Natural killer cell (primary cell): ENCODE measurements around the gene GPR45. TPM values are rescaled to one million over a fixed set of nuclear protein-coding genes. Genes with fewer than 3 reads are reported as not detected.

Experiments used
- ATAC-seq, 3 donors: fragments of 150-1000 bp in 2 of 3; fragments of 200-7000 bp in 1 of 3; cut with Tn5 transposase; 1 replicate in 1 of 3; 2 replicates in 2 of 3; pipeline ENCODE4 v1.10.0; 2021; ENCODE audit warnings: mild to moderate bottlenecking in 2 of 3, moderate library complexity in 2 of 3
- DNase-seq, 2 donors: peaks; one replicate each; pipeline versions ENCODE4 v3.0.0 to v3.0.0-alpha.2; 2013 to 2021; ENCODE audit warnings: mixed read lengths in 1 of 2
- H3K27ac ChIP-seq: one replicate; pipeline ENCODE4 v1.5.1; 2013; ENCODE audit warnings: mild to moderate bottlenecking, low read length
- H3K27me3 ChIP-seq: one replicate; pipeline ENCODE4 v1.6.1; 2013; ENCODE audit warnings: low read length; ENCODE audit not compliant: control insufficient read depth, insufficient read depth
- H3K36me3 ChIP-seq: one replicate; pipeline ENCODE4 v1.6.1; 2013; ENCODE audit warnings: low read length; ENCODE audit not compliant: control insufficient read depth, insufficient read depth
- H3K4me1 ChIP-seq: one replicate; pipeline ENCODE4 v1.6.1; 2013; ENCODE audit warnings: low read length; ENCODE audit not compliant: control insufficient read depth, insufficient read depth
- H3K4me3 ChIP-seq: one replicate; pipeline ENCODE4 v1.5.1; 2013; ENCODE audit warnings: low read length
- H3K9me3 ChIP-seq: one replicate; pipeline ENCODE4 v1.6.1; 2013; ENCODE audit warnings: low read length; ENCODE audit not compliant: control insufficient read depth, insufficient read depth
- H3K27ac Mint-ChIP-seq, 2 donors: one replicate each; pipeline ENCODE4 v1.8.0; 2022; ENCODE audit warnings: mild to moderate bottlenecking in 2 of 2, mixed read lengths in 2 of 2, moderate library complexity in 1 of 2
- H3K27me3 Mint-ChIP-seq, 2 donors: one replicate each; pipeline ENCODE4 v1.8.0; 2022; ENCODE audit warnings: low read depth in 2 of 2, mixed read lengths in 2 of 2
- H3K36me3 Mint-ChIP-seq: one replicate; pipeline ENCODE4 v1.8.0; 2022; ENCODE audit warnings: mixed read lengths
- H3K4me1 Mint-ChIP-seq, 2 donors: one replicate each; pipeline ENCODE4 v1.8.0; 2022; ENCODE audit warnings: mixed read lengths in 2 of 2
- H3K4me3 Mint-ChIP-seq: one replicate; pipeline ENCODE4 v1.8.0; 2022; ENCODE audit warnings: mild to moderate bottlenecking, moderate library complexity, mixed read lengths
- H3K9me3 Mint-ChIP-seq, 2 donors: one replicate each; pipeline ENCODE4 v1.8.0; 2022; ENCODE audit warnings: mixed read lengths in 2 of 2
- CTCF ChIP-seq: fragments of 200-600 bp; IDR thresholded peaks from one replicate; pipeline ENCODE4 v1.8.0; 2022; ENCODE audit warnings: antibody characterized with exemption
- WGBS: methylation state at CpG from one replicate; pipeline ENCODE4 v1.1.7; 2013; ENCODE audit warnings: missing lambda C conversion rate; ENCODE audit not compliant: insufficient coverage; 5-methylcytosine and 5-hydroxymethylcytosine counted together
- intact Hi-C: fragments of 100-400 bp; cut with micrococcal nuclease; formaldehyde crosslinking; loops from one replicate; pipeline ENCODE4 v1.14.2; 2022
- total RNA-seq, 4 donors: library from RNA; stranded (reverse); fragments of 120-200 nt in 1 of 4; gene quantifications; one replicate each; pipeline versions ENCODE4 v1.2.3 to v1.2.4, GENCODE V29; 2013 to 2022

GPR45 gene
- total RNA-seq = not detected
- not detected for total RNA-seq (2013)

- H3K9me3 ChIP-seq = no peaks in the 10 kb centered on the region
- no peaks in the 10 kb centered on the region for H3K36me3 Mint-ChIP-seq
- DNase-seq (no peak), ATAC-seq (no peak)
- no peak within 1 kb of the TSS for H3K27ac ChIP-seq
- no peaks in the 10 kb centered on the region for H3K4me1 ChIP-seq
- no peaks in the 10 kb centered on the region for H3K36me3 ChIP-seq
- H3K4me3 Mint-ChIP-seq = no peak within 1 kb of the TSS
- intact Hi-C loops = no loop called here
- no peaks in the 10 kb centered on the region for H3K9me3 Mint-ChIP-seq
- peaks cover 3 to 18% of the 10 kb centered on the region in 2 donors for H3K27me3 Mint-ChIP-seq
- H3K4me3 ChIP-seq = no peak within 1 kb of the TSS
- no peak within 1 kb of the TSS for H3K27ac Mint-ChIP-seq
- no peak for TF ChIP-seq CTCF
- 91% methylated on average over 10 of the region's 10 CpGs for WGBS
- no peaks in the 10 kb centered on the region for H3K27me3 ChIP-seq
- H3K4me1 Mint-ChIP-seq = peaks cover 6 to 11% of the 10 kb centered on the region in 2 donors
Measured at GRCh38 chr2:105241443-105241842, at the start of gene GPR45. Gene GPR45, plus strand, starts transcription at chr2:105241743. Its CDS starts 116 bp downstream, at chr2:105241859.

- WGBS = 68% methylated on average over 14 of the region's 14 CpGs
- no peak overlapping the region for H3K4me3 Mint-ChIP-seq
- intact Hi-C loops = no loop called here
- no peak overlapping the region for H3K4me3 ChIP-seq
- no peaks in the 10 kb centered on the region for H3K4me1 ChIP-seq
- H3K36me3 Mint-ChIP-seq = no peaks in the 10 kb centered on the region
- DNase-seq (no peak), ATAC-seq (no peak)
- no peaks in the 10 kb centered on the region for H3K9me3 ChIP-seq
- no peaks in the 10 kb centered on the region for H3K9me3 Mint-ChIP-seq
- no peak overlapping the region for H3K27ac ChIP-seq
- peaks cover 16 to 25% of the 10 kb centered on the region in 2 donors for H3K27me3 Mint-ChIP-seq
- no peak overlapping the region for H3K27ac Mint-ChIP-seq
- no peaks in the 10 kb centered on the region for H3K36me3 ChIP-seq
- TF ChIP-seq CTCF = no peak
- H3K4me1 Mint-ChIP-seq = no peaks in the 10 kb centered on the region
- H3K27me3 ChIP-seq = no peaks in the 10 kb centered on the region
Measured at GRCh38 chr2:105194022-105194675, 47.4 kb upstream of the GPR45 start.

GRCh38 chr2:105196651-105197050 is 44.9 kb upstream of the GPR45 start:
- Mint-ChIP-seq H3K4me1 (no peaks in the 10 kb centered on the region), H3K4me3 (no peak overlapping the region), H3K27me3 (peaks cover 17 to 20% of the 10 kb centered on the region in 2 donors), H3K27ac (no peak overlapping the region), H3K9me3 (no peaks in the 10 kb centered on the region), H3K36me3 (no peaks in the 10 kb centered on the region)
- WGBS = 90% methylated on average over 4 of the region's 4 CpGs
- Histone ChIP-seq H3K4me1 (no peaks in the 10 kb centered on the region), H3K4me3 (no peak overlapping the region), H3K27me3 (no peaks in the 10 kb centered on the region), H3K27ac (no peak overlapping the region), H3K36me3 (no peaks in the 10 kb centered on the region), H3K9me3 (no peaks in the 10 kb centered on the region)
- DNase-seq (no peak), ATAC-seq (no peak)
- no peak for TF ChIP-seq CTCF
- intact Hi-C loops = no loop called here
